ENCODE results near the gene DDX54. TPM values are rescaled to one million over a fixed set of nuclear protein-coding genes. Genes with fewer than 3 reads are reported as not detected.

Gene DDX54
- total RNA-seq, 1 experiment from 2014 or later: 151 TPM

DNA sequence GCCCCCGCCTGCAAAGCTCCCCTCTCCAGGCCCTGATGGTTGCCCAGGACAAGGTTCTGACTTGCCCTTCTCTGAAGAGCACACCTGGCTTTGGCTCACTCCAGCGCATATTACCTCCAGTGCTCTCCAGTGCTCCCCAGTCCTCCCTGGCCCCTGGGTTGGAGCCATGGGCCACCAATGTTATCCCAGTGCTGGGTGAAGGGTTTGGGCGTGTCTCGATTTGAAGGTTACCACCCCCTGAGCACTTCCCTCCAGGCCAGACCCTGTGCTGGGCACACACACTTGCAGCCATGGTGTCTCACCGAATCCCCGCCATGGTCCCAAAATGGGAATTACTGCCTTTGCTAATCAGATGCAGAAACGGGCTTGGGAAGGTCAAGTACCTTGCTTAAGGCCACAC is 11.3 kb upstream of the DDX54 start:
- peak; percentile 12; the same call in 1 of the 2 replicates for ATAC-seq
- Mint-ChIP-seq H3K9me3 (no peaks in the 10 kb centered on the region), H3K27ac (no peak overlapping the region), H3K36me3 (peaks cover 10% of the 10 kb centered on the region), H3K27me3 (ENCODE audit: low read depth) (no peaks in the 10 kb centered on the region), H3K4me3 (no peak overlapping the region), H3K4me1 (peaks cover 4% of the 10 kb centered on the region; the same call in 1 of the 2 replicates)
- ChIA-PET POLR2A (no interaction called here), CTCF (interaction anchor here (0.7 to 1.5 kb wide), 3 partner anchors 26 to 229 kb away, joined by 4 to 16 read pairs (median 6); partner anchors contain the start of gene TPCN1)
- no peak for DNase-seq (ENCODE audit: low spot score)
- TF ChIP-seq ZNF263 (CRISPR knock-in tag; IDR thresholded peaks at IDR 0.05; ENCODE audit: low read depth) (peak; percentile 67; the same call in 1 of the 2 replicates), TCF7 (CRISPR knock-in tag; IDR thresholded peaks at IDR 0.05; ENCODE audit: low read depth) (no peak), EMX1 (CRISPR knock-in tag; IDR thresholded peaks at IDR 0.05) (no peak), KAT7 (CRISPR knock-in tag; IDR thresholded peaks at IDR 0.05; ENCODE audit: borderline replicate concordance) (no peak)
- TF ChIP-seq, protein P1, sequence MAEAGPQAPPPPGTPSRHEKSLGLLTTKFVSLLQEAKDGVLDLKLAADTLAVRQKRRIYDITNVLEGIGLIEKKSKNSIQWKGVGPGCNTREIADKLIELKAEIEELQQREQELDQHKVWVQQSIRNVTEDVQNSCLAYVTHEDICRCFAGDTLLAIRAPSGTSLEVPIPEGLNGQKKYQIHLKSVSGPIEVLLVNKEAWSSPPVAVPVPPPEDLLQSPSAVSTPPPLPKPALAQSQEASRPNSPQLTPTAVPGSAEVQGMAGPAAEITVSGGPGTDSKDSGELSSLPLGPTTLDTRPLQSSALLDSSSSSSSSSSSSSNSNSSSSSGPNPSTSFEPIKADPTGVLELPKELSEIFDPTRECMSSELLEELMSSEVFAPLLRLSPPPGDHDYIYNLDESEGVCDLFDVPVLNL (CRISPR knock-in tag; IDR thresholded peaks at IDR 0.05; ENCODE audit: borderline replicate concordance, low read depth): no peak
- TF ChIP-seq, protein P2, sequence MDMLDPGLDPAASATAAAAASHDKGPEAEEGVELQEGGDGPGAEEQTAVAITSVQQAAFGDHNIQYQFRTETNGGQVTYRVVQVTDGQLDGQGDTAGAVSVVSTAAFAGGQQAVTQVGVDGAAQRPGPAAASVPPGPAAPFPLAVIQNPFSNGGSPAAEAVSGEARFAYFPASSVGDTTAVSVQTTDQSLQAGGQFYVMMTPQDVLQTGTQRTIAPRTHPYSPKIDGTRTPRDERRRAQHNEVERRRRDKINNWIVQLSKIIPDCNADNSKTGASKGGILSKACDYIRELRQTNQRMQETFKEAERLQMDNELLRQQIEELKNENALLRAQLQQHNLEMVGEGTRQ (CRISPR knock-in tag; IDR thresholded peaks at IDR 0.05): no peak

DNA sequence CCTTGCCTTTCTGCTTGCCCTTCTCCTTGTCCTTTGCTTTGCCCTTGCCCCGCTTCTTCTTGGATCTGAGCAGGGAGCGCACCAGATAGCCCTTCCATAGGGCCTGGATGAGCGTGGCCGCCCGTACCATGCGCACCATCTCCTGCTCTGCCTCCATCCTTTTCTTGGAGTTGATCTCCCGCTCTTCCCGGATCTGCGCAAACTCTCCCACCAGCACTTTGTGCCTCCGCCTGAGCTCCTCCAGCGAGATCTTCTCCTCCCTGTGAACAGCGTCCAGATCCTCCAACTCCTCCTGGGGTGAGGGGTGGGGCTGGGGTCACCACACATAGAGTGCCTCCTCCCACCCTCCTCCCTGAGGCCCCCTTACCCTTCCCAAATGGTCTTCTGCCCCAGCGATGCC is 10.3 kb upstream of the DDX54 start:
- DNase-seq (ENCODE audit: low spot score): no peak
- H3K27me3 Mint-ChIP-seq (ENCODE audit: low read depth): no peaks in the 10 kb centered on the region
- POLR2A ChIA-PET: no interaction called here

DNA sequence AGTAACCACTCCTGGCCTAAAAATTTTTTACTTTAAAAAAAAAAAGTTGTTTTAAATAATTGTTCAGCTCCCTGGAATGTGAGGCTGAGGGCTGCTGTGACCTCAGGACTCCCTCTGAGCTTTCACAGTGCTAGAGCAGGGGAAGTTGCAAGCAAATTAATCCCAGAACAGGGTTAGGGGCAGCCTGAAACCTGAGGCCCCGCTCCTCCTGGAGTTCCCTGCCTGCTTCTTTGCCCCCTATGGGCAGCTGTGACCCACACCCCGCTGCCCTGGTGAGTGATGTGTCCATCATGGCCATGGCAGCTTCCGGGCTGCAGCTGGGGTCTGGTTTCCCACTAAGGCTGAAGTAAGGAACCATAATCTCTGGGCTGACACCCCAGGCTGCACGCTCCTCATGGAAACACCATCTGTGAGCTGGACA is 9.7 kb upstream of the DDX54 start:
- ATAC-seq (no peak), DNase-seq (ENCODE audit: low spot score) (no peak)
- peaks cover 18% of the 10 kb centered on the region for H3K36me3 Mint-ChIP-seq
- H3K27me3 Mint-ChIP-seq (ENCODE audit: low read depth): no peaks in the 10 kb centered on the region
- H3K4me3 Mint-ChIP-seq: no peak overlapping the region
- POLR2A ChIA-PET: interaction anchor here (0.7 kb wide), 2 partner anchors 275 kb away, joined by 6 to 8 read pairs; no protein-coding TSS in a partner anchor
- no peak overlapping the region for H3K27ac Mint-ChIP-seq
- peaks cover 10% of the 10 kb centered on the region; the same call in 1 of the 2 replicates for H3K4me1 Mint-ChIP-seq
- no peaks in the 10 kb centered on the region for H3K9me3 Mint-ChIP-seq
- CTCF ChIA-PET: interaction anchor here (0.9 to 2.1 kb wide), 8 partner anchors 9 to 267 kb away, joined by 3 to 9 read pairs (median 4); partner anchors contain the start of genes DDX54, RASAL1, RITA1 and TPCN1
- TF ChIP-seq ZNF317 (CRISPR knock-in tag; IDR thresholded peaks at IDR 0.05; ENCODE audit: borderline replicate concordance, low read depth): no peak
- TF ChIP-seq, protein P3, sequence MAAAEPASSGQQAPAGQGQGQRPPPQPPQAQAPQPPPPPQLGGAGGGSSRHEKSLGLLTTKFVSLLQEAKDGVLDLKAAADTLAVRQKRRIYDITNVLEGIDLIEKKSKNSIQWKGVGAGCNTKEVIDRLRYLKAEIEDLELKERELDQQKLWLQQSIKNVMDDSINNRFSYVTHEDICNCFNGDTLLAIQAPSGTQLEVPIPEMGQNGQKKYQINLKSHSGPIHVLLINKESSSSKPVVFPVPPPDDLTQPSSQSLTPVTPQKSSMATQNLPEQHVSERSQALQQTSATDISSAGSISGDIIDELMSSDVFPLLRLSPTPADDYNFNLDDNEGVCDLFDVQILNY (CRISPR knock-in tag; IDR thresholded peaks at IDR 0.05): no peak
- no peak for TF ChIP-seq TP53 (CRISPR knock-in tag; IDR thresholded peaks at IDR 0.05)
- TF ChIP-seq NR3C1 (CRISPR knock-in tag; conservative IDR thresholded peaks at IDR 0.05; ENCODE audit: low read depth): no peak
- TF ChIP-seq, protein P4, sequence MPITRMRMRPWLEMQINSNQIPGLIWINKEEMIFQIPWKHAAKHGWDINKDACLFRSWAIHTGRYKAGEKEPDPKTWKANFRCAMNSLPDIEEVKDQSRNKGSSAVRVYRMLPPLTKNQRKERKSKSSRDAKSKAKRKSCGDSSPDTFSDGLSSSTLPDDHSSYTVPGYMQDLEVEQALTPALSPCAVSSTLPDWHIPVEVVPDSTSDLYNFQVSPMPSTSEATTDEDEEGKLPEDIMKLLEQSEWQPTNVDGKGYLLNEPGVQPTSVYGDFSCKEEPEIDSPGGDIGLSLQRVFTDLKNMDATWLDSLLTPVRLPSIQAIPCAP (CRISPR knock-in tag; IDR thresholded peaks at IDR 0.05): no peak
- TF ChIP-seq, protein P5, sequence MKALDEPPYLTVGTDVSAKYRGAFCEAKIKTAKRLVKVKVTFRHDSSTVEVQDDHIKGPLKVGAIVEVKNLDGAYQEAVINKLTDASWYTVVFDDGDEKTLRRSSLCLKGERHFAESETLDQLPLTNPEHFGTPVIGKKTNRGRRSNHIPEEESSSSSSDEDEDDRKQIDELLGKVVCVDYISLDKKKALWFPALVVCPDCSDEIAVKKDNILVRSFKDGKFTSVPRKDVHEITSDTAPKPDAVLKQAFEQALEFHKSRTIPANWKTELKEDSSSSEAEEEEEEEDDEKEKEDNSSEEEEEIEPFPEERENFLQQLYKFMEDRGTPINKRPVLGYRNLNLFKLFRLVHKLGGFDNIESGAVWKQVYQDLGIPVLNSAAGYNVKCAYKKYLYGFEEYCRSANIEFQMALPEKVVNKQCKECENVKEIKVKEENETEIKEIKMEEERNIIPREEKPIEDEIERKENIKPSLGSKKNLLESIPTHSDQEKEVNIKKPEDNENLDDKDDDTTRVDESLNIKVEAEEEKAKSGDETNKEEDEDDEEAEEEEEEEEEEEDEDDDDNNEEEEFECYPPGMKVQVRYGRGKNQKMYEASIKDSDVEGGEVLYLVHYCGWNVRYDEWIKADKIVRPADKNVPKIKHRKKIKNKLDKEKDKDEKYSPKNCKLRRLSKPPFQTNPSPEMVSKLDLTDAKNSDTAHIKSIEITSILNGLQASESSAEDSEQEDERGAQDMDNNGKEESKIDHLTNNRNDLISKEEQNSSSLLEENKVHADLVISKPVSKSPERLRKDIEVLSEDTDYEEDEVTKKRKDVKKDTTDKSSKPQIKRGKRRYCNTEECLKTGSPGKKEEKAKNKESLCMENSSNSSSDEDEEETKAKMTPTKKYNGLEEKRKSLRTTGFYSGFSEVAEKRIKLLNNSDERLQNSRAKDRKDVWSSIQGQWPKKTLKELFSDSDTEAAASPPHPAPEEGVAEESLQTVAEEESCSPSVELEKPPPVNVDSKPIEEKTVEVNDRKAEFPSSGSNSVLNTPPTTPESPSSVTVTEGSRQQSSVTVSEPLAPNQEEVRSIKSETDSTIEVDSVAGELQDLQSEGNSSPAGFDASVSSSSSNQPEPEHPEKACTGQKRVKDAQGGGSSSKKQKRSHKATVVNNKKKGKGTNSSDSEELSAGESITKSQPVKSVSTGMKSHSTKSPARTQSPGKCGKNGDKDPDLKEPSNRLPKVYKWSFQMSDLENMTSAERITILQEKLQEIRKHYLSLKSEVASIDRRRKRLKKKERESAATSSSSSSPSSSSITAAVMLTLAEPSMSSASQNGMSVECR (CRISPR knock-in tag; IDR thresholded peaks at IDR 0.05; ENCODE audit: borderline replicate concordance): no peak
- no peak for TF ChIP-seq NR1H2 (CRISPR knock-in tag; IDR thresholded peaks at IDR 0.05)
- TF ChIP-seq, protein P6, sequence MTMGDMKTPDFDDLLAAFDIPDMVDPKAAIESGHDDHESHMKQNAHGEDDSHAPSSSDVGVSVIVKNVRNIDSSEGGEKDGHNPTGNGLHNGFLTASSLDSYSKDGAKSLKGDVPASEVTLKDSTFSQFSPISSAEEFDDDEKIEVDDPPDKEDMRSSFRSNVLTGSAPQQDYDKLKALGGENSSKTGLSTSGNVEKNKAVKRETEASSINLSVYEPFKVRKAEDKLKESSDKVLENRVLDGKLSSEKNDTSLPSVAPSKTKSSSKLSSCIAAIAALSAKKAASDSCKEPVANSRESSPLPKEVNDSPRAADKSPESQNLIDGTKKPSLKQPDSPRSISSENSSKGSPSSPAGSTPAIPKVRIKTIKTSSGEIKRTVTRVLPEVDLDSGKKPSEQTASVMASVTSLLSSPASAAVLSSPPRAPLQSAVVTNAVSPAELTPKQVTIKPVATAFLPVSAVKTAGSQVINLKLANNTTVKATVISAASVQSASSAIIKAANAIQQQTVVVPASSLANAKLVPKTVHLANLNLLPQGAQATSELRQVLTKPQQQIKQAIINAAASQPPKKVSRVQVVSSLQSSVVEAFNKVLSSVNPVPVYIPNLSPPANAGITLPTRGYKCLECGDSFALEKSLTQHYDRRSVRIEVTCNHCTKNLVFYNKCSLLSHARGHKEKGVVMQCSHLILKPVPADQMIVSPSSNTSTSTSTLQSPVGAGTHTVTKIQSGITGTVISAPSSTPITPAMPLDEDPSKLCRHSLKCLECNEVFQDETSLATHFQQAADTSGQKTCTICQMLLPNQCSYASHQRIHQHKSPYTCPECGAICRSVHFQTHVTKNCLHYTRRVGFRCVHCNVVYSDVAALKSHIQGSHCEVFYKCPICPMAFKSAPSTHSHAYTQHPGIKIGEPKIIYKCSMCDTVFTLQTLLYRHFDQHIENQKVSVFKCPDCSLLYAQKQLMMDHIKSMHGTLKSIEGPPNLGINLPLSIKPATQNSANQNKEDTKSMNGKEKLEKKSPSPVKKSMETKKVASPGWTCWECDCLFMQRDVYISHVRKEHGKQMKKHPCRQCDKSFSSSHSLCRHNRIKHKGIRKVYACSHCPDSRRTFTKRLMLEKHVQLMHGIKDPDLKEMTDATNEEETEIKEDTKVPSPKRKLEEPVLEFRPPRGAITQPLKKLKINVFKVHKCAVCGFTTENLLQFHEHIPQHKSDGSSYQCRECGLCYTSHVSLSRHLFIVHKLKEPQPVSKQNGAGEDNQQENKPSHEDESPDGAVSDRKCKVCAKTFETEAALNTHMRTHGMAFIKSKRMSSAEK (CRISPR knock-in tag; IDR thresholded peaks at IDR 0.05; ENCODE audit: borderline replicate concordance): no peak

More for the DNA sequence above, 10.3 kb upstream of the DDX54 start:
- Mint-ChIP-seq H3K36me3 (peaks cover 14% of the 10 kb centered on the region), H3K4me3 (no peak overlapping the region), H3K27ac (no peak overlapping the region), H3K9me3 (no peaks in the 10 kb centered on the region), H3K4me1 (peaks cover 8% of the 10 kb centered on the region; the same call in 1 of the 2 replicates)
- CTCF ChIA-PET: interaction anchor here (0.7 to 2.1 kb wide), 8 partner anchors 10 to 266 kb away, joined by 3 to 9 read pairs (median 4); partner anchors contain the start of genes DDX54, RASAL1, RITA1 and TPCN1
- TF ChIP-seq FOXK1 (CRISPR knock-in tag; IDR thresholded peaks at IDR 0.05) (no peak), FOXP1 (CRISPR knock-in tag; IDR thresholded peaks at IDR 0.05; ENCODE audit: borderline replicate concordance) (no peak), RORB (CRISPR knock-in tag; IDR thresholded peaks at IDR 0.05) (no peak), TEAD1 (CRISPR knock-in tag; IDR thresholded peaks at IDR 0.05) (no peak)
- TF ChIP-seq, protein P7, sequence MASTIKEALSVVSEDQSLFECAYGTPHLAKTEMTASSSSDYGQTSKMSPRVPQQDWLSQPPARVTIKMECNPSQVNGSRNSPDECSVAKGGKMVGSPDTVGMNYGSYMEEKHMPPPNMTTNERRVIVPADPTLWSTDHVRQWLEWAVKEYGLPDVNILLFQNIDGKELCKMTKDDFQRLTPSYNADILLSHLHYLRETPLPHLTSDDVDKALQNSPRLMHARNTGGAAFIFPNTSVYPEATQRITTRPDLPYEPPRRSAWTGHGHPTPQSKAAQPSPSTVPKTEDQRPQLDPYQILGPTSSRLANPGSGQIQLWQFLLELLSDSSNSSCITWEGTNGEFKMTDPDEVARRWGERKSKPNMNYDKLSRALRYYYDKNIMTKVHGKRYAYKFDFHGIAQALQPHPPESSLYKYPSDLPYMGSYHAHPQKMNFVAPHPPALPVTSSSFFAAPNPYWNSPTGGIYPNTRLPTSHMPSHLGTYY (CRISPR knock-in tag; IDR thresholded peaks at IDR 0.05): no peak
- ATAC-seq: no peak

All from WTC11 (cell line).